B cell (primary cell): Measurements from ENCODE around the gene VIT. TPM values are rescaled to one million over a fixed set of nuclear protein-coding genes. Genes with fewer than 3 reads are reported as not detected.

Source experiments
- ATAC-seq: fragments of 200-7000 bp; cut with Tn5 transposase; one replicate; pipeline ENCODE4 v1.10.0; 2021; ENCODE audit warnings: low read depth, mild to moderate bottlenecking, moderate number of reproducible peaks, moderate library complexity
- CTCF ChIA-PET: fragments of 350-600 bp; sonication (Branson Sonifier 250); formaldehyde crosslinking; loops from one replicate; lab custom pipeline; 2021; ENCODE audit warnings: antibody characterized with exemption, inconsistent platforms; lab: Charles Lee
- POLR2A ChIA-PET: fragments of 350-600 bp; sonication (Branson Sonifier 250); formaldehyde crosslinking; loops from one replicate; lab custom pipeline; 2021; ENCODE audit warnings: antibody characterized with exemption; lab: Charles Lee
- DNase-seq: peaks from one replicate; pipeline ENCODE4 v3.0.0; 2013
- H2AFZ ChIP-seq: 2 replicates; pipeline ENCODE4 v1.6.1; 2012; ENCODE audit warnings: mild to moderate bottlenecking, low read depth, low read length; ENCODE audit not compliant: insufficient read depth, poor library complexity, severe bottlenecking
- H3K27ac ChIP-seq, 2 donors: 1 replicate in 1 of 2; 2 replicates in 1 of 2; pipeline ENCODE4 v1.5.1; 2012 to 2013; ENCODE audit warnings: low read length in 2 of 2, mild to moderate bottlenecking in 2 of 2, moderate library complexity in 1 of 2
- H3K27me3 ChIP-seq, 4 experiments: fragments of 200-600 bp in 1 of 4; sonication (generic) in 1 of 4; replicated peaks in 1 of 4; 1 replicate in 2 of 4; 2 replicates in 2 of 4; pipeline versions ENCODE4 v1.6.1 to v1.7.0; 2013 to 2016; ENCODE audit warnings: low read length in 3 of 4, mild to moderate bottlenecking in 2 of 4, mixed read lengths in 1 of 4, moderate library complexity in 1 of 4; ENCODE audit not compliant: insufficient read depth in 4 of 4, control insufficient read depth in 3 of 4; ENCODE audit errors: control extremely low read depth in 1 of 4
- H3K36me3 ChIP-seq, 2 experiments: replicated peaks in 1 of 2; 1 replicate in 1 of 2; 2 replicates in 1 of 2; pipeline versions ENCODE4 v1.6.1 to v1.7.1; 2013; ENCODE audit warnings: low read length in 1 of 2; ENCODE audit not compliant: insufficient read depth in 2 of 2, control insufficient read depth in 1 of 2; ENCODE audit errors: control extremely low read depth in 1 of 2, extremely low read depth in 1 of 2
- H3K4me1 ChIP-seq, 2 donors: fragments of 200-600 bp in 1 of 2; sonication (generic) in 1 of 2; 1 replicate in 1 of 2; 2 replicates in 1 of 2; pipeline versions ENCODE4 v1.5.1 to v1.6.1; 2013 to 2017; ENCODE audit warnings: low read length in 2 of 2; ENCODE audit not compliant: control insufficient read depth in 2 of 2, insufficient read depth in 2 of 2
- H3K4me2 ChIP-seq: replicated peaks from 2 replicates; pipeline ENCODE3; 2012; ENCODE audit warnings: mild to moderate bottlenecking, low read depth, low read length; ENCODE audit not compliant: poor library complexity, severe bottlenecking
- H3K4me3 ChIP-seq, 5 experiments: fragments of 200-600 bp in 1 of 5; sonication (generic) in 1 of 5; 1 replicate in 3 of 5; 2 replicates in 2 of 5; pipeline versions ENCODE4 v1.5.1 to v1.7.0; 2011 to 2016; ENCODE audit warnings: low read length in 4 of 5, mild to moderate bottlenecking in 4 of 5, low read depth in 2 of 5, control low read depth in 1 of 5, moderate library complexity in 1 of 5; ENCODE audit not compliant: insufficient read depth in 1 of 5; ENCODE audit errors: control extremely low read depth in 1 of 5, extremely low read depth in 1 of 5
- H3K79me2 ChIP-seq: fragments of 200-600 bp; sonication (generic); one replicate; pipeline ENCODE4 v1.6.0; 2016; ENCODE audit warnings: low read length; ENCODE audit not compliant: control insufficient read depth, insufficient read depth
- H3K9ac ChIP-seq: fragments of 200-600 bp; sonication (generic); 2 replicates; pipeline ENCODE4 v1.6.1; 2017; ENCODE audit warnings: mild to moderate bottlenecking, low read length, moderate library complexity
- H3K9me3 ChIP-seq, 3 donors: one replicate each; pipeline versions ENCODE4 v1.6.1 to v1.7.1; 2013; ENCODE audit warnings: low read length in 2 of 3; ENCODE audit not compliant: control insufficient read depth in 2 of 3, insufficient read depth in 1 of 3; ENCODE audit errors: control extremely low read depth in 1 of 3
- H4K20me1 ChIP-seq: 2 replicates; pipeline ENCODE4 v1.6.0; 2012; ENCODE audit warnings: mild to moderate bottlenecking, low read length; ENCODE audit not compliant: insufficient read depth, control insufficient read depth, poor library complexity, severe bottlenecking
- H3K27ac Mint-ChIP-seq: one replicate; pipeline ENCODE4 v1.8.0; 2021; ENCODE audit warnings: mixed read lengths
- H3K27me3 Mint-ChIP-seq: one replicate; pipeline ENCODE4 v1.8.0; 2021; ENCODE audit warnings: mixed read lengths
- H3K4me1 Mint-ChIP-seq: one replicate; pipeline ENCODE4 v1.8.0; 2021; ENCODE audit warnings: mixed read lengths
- H3K4me3 Mint-ChIP-seq: one replicate; pipeline ENCODE4 v1.8.0; 2021; ENCODE audit warnings: mixed read lengths
- H3K9me3 Mint-ChIP-seq: one replicate; pipeline ENCODE4 v1.8.0; 2022; ENCODE audit warnings: mixed read lengths; ENCODE audit not compliant: insufficient read depth
- CTCF ChIP-seq: fragments of 200-600 bp; IDR thresholded peaks from one replicate; pipeline ENCODE4 v1.8.0; 2022; ENCODE audit warnings: antibody characterized with exemption, mild to moderate bottlenecking
- EZH2 ChIP-seq: IDR thresholded peaks from 2 replicates; pipeline ENCODE4 v1.6.1; 2012; ENCODE audit warnings: borderline replicate concordance, low read depth, mild to moderate bottlenecking, moderate library complexity, low read length; ENCODE audit not compliant: insufficient read depth, poor library complexity, severe bottlenecking
- WGBS: methylation state at CpG from one replicate; pipeline ENCODE4 v1.1.5; 2013; ENCODE audit warnings: missing lambda C conversion rate; ENCODE audit not compliant: insufficient coverage; 5-methylcytosine and 5-hydroxymethylcytosine counted together
- intact Hi-C: fragments of 100-400 bp; cut with micrococcal nuclease; formaldehyde crosslinking; loops from one replicate; pipeline ENCODE4 v1.10.0; 2022
- polyA plus RNA-seq: library from polyadenylated mRNA; depleted of rRNA; stranded (reverse); fragments of >200 nt; gene quantifications from 2 replicates; pipeline ENCODE4 v1.2.3, GENCODE V29; 2012
- total RNA-seq, 2 donors: library from RNA; stranded (reverse); fragments of 120-200 nt in 1 of 2; gene quantifications; 1 replicate in 1 of 2; 2 replicates in 1 of 2; pipeline versions ENCODE4 v1.2.3 to v1.2.4, GENCODE V29; 2013 to 2022

VIT gene
- total and polyA plus RNA-seq, 2 donors (not counting 1 experiment from before 2014, with no cell fraction given) = not detected

DNA sequence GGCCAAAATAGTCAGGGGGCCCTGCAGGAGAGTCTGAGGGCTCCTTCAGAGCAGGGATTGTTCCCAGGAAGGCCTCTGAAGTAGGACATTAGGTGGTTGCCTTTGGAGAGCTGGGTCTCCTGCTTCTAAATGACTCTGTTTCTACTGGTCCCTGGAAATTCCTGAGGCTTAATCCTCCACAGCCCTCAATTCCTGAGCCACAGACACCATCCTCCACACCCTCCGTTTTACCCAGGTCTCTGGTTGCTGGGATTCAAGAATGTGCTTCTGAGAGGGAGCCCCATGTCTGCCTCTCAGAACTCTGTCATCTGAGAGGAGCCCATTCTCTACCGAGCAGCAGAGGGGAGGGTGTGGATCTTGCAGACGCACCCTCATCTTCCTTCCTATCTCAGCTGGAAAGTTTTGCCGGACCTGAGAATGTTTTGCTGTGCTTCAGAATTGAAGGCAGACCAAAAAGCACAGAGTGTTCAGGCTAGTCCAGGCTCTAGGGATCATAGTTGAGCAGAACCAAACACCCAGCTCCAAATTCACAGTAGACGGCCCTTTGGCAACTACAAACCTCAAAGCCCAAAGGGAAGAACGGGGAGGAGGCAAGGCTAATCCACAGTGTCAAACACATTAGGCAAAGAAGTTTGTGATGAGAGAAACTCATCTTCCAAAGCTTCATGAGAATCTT is 8.1 kb downstream of the VIT start:
- no peaks in the 10 kb centered on the region for H3K27me3 ChIP-seq
- ChIA-PET CTCF (no interaction called here), POLR2A (no interaction called here)
- no peak overlapping the region for H3K9ac ChIP-seq
- intact Hi-C loops = no loop called here
- H3K4me3 Mint-ChIP-seq = no peak overlapping the region
- H3K36me3 ChIP-seq = no peaks in the 10 kb centered on the region
- no peaks in the 10 kb centered on the region for H3K4me1 ChIP-seq
- H3K27ac Mint-ChIP-seq = no peak overlapping the region
- H3K27me3 Mint-ChIP-seq = no peaks in the 10 kb centered on the region
- no peaks in the 10 kb centered on the region for H3K79me2 ChIP-seq
- ATAC-seq (no peak), DNase-seq (no peak)
- H3K9me3 ChIP-seq = no peaks in the 10 kb centered on the region
- no peaks in the 10 kb centered on the region for H4K20me1 ChIP-seq
- no peaks in the 10 kb centered on the region for H3K9me3 Mint-ChIP-seq
- H3K4me1 Mint-ChIP-seq = no peaks in the 10 kb centered on the region
- no peak overlapping the region for H3K27ac ChIP-seq
- no peak overlapping the region for H2AFZ ChIP-seq
- no peak overlapping the region for H3K4me3 ChIP-seq
- 100% methylated on average over 4 of the region's 6 CpGs for WGBS
- no peak overlapping the region for H3K4me2 ChIP-seq
- no peak for TF ChIP-seq EZH2
- TF ChIP-seq CTCF = no peak

DNA sequence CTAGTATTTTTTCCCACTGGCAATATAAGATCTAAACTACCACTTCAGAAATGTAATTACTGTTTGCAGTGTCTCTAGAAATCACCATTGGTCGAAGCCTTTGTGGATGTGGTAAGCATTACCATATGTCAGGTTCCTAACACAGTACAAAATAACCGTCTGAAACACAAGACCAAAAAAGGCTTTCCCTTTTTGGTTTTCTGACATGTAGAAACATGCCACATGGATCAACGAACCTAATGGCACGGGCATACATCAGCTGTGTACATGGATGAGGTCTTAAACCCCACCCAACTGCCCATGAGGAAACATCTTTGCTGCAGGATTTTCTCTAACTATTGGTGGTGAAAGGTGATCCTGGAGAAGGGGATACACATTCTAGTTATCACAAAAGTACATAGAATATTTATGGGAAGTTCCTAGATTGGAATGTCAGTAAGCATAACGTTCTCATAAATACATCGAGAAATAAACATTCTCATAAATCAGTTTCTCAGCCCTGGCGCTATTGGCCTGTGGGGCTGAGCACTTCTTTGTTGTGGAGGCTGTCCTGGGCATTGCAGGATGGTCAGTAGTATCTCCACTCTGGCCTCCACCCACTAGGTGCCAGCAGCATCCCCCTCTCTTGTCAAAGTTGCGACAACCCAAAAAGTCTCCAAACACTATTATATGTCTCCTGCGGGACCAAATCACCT is 9.0 kb downstream of the VIT start:
- Mint-ChIP-seq H3K27ac (no peak overlapping the region), H3K27me3 (no peaks in the 10 kb centered on the region), H3K9me3 (no peaks in the 10 kb centered on the region), H3K4me1 (no peaks in the 10 kb centered on the region), H3K4me3 (no peak overlapping the region)
- H3K9ac ChIP-seq = no peak overlapping the region
- no peak for TF ChIP-seq CTCF
- no peak for TF ChIP-seq EZH2
- no peaks in the 10 kb centered on the region for H3K4me1 ChIP-seq
- H3K9me3 ChIP-seq = peaks cover 0 to 3% (median 0%) of the 10 kb centered on the region in 3 donors
- H3K79me2 ChIP-seq = no peaks in the 10 kb centered on the region
- no peaks in the 10 kb centered on the region for H4K20me1 ChIP-seq
- ChIA-PET POLR2A (no interaction called here), CTCF (no interaction called here)
- no peaks in the 10 kb centered on the region for H3K27me3 ChIP-seq
- ATAC-seq (no peak), DNase-seq (no peak)
- H3K4me3 ChIP-seq = no peak overlapping the region
- 91% methylated on average over 3 of the region's 9 CpGs for WGBS
- no peak overlapping the region for H3K4me2 ChIP-seq
- intact Hi-C loops = no loop called here
- H3K27ac ChIP-seq = no peak overlapping the region
- no peak overlapping the region for H2AFZ ChIP-seq
- H3K36me3 ChIP-seq = no peaks in the 10 kb centered on the region
